Stimulated activated CD4-positive, alpha-beta T cell treated with anti-CD3 and anti-CD28 coated beads, Interleukin-4, amount 100 ng/mL, for 48 hours (primary cell): ENCODE results near the gene CRYBA2.

Experiments
- DNase-seq, 2 donors: peaks; one replicate each; pipeline ENCODE4 v3.0.0-alpha.2; 2020; ENCODE audit warnings: low read depth in 2 of 2

CRYBA2 gene

DNA sequence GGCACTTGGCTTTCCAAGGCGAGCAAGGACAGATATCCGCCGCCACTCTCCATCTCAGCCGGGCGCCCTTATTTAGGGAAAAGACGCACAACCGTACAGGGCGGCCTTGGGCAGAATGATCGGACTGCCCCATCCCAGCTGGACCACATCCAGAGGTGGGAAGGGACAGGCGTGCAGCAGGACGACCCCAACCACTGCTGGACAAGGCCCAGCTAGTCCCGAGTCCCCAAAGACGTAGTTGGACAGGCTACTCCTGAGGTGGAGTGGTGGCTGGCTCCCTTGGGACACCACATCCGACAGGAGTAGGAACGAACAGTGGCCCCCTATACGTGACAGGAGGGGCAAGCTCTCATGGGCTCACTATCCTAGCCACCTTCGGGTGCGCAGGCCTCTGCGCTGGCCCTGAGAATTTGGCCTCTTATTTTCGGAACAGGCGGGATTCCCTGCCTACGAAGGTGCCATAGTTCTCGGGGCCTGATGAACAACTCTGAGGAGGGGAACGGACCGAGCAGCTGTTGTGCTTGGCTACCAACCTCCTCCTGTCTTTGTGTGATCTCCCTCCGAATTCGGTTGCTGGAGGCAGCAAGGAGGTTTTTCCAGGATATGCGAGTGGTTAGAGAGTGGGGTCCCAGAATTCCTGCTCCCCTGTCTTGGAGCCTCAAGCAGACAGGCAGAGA, 10.5 kb downstream of the CRYBA2 start:
- no peak for DNase-seq

DNA sequence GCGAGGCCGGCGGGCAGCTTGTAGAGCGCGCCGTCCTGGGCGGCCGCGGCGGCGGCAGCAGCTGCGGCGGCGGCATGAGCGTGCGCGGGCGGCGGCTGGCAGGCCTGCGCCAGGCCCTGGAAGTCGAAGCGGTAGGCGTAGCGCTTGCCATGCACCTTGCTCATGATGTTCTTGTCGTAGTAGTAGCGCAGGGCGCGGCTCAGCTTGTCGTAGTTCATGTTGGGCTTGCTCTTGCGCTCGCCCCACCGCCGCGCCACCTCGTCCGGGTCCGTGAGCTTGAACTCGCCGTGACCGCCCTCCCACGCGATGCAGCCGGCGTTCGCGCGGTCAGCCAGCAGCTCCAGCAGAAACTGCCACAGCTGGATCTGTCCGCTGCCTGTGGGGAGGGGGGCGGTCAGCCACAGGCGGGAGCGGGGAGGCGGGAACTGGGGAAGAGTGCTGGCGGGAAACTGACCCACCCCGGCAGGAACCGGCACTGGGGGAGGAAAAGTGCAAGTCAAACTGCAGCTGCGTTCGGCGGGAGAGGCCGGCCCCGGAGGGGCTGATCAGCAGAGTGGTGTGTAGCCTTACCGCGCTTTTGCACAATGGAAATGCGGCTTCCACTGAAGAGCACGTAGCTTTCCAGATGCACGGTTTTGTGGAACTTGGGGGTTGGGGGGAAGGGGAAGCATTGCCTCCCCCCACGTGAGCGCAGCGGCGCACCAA, 11.2 kb downstream of the CRYBA2 start:
- no peak for DNase-seq

DNA sequence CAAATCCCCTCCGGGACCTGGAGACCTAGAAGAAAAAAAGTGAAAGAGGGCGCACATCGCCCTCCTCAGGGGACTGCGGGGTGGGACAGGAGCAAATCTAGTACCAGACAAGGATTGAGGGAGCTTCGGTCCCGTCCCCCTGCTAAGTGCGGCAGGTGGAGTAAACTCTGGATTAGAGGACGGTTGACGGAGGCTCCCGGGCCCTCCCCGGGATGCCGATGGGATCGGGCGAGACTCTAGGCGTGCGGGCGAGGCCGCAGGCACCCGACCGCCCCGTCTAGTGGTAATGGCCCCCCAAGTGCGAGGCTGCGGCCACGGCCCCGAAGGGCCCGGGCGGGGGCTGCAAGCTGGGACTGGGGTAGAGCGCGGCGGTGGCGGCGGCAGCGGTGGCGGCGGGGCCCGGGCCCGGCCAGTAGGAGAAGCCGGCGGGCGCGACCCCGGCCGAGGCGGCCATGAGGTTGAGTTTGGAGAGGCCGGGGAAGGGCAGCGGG, 11.8 kb downstream of the CRYBA2 start:
- DNase-seq, result no peak

- no peak for DNase-seq
These were observed 12.4 kb downstream of the CRYBA2 start for GRCh38 chr2:218980735-218981389.

GRCh38 chr2:218979846-218980734, 13.1 kb downstream of the CRYBA2 start:
- DNase-seq, result peak; percentile 85 to 86

DNA sequence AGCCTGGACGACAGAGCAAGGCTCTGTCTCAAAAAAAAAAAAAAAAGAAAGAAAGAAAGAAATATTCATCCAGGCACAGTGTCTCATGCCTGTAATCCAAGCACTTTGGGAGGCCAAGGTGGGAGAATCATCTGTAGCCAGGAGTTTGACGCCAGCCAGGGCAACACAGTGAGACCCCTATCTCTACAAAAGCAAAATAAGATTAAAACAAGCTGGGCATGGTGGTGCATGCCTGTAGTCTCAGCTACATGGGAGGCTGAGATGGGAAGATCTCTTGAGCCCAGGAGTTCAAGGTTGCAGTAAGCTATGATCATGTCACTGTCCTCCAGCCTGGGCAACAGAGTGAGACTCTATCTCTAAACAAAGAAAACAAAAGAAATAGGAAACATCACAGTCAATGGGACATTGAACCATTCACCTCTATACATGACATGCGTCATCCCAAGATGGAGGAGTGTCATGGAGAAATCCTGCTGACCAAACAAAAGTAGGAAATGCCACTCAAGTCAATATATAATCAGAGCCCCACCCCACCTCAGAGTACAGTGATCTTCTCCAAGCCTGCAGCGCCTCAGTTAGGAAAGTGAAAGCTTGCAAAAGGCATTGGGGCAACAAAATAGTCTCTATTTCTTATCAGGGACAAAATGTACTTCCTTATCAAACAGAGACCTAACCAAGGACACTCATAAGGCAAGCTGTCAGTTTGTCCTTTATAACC, 18.0 kb downstream of the CRYBA2 start:
- DNase-seq, result no peak

DNA sequence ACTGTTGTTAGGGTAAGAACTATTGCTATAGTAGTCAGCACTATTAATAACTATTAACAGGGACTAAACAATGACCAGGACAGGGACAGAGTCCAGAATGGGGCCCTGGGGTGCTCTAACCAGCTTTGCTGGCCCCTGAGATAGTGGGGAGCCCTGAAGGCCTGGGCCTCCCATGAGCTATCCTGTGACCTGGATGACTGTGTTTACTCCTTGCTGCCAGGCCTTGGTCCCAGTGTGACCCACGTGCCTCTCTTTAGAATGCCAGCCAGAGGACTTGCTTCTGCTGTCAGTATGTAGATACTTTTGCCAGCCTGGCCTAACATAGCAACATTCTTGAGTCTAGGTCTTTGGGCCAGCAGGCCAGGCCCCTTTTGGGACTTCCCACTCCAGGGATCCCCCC, 22.3 kb downstream of the CRYBA2 start:
- no peak for DNase-seq

- DNase-seq, result no peak
These were observed 29.0 kb downstream of the CRYBA2 start for GRCh38 chr2:218964041-218964771.

GRCh38 chr2:218963601-218964000, 29.6 kb downstream of the CRYBA2 start:
- no peak for DNase-seq

- peak in 1 of 2 donors; percentile 55 for DNase-seq
These were observed 30.2 kb downstream of the CRYBA2 start for GRCh38 chr2:218962859-218963492.

DNA sequence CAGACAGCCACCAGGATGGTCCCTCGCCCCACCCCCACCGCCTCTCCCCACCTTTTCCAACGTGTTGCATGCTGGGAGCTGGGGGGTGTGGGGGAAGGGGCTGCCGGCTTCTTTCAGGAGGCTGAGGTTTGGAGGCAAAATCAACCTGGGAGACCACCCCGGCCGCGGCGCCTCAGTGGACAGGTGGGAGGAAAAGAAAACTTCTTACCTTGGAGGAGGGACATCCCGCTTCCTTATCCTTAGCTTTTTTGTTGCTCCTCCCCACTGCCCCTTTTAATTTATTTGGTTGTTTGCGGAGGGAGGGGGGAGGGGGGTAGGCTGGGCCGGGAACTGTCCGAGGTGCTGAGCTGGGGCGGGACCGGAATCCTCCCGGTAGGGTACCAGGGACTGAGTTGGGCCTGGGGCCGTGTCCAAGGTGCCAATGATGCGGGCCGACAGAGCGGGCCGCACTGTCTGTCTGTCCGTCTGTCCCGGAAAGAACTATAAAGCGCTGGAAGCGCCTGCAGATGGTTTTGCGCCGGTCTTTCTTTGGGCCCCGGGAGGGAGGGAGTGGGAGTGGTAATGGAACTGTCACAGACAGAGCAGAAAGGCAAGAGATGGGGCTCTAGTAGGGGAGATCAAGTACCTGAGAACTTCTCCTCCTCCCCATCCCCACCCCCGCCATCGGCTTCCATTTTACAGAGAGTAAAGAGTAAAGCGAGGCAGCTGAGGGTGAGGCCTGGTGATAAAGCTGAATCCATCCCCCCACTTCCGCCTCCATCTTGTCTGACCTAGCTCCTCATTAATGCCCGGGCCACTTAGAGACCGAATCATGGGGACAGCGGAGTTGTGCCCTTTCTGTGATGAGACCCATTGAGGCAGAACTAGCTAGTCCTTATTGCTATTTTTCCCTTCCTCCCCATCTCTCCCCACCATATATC, 31.3 kb downstream of the CRYBA2 start:
- no peak for DNase-seq

GRCh38 chr2:218961229-218961628, 32.0 kb downstream of the CRYBA2 start:
- no peak for DNase-seq

- no peak for DNase-seq
These were observed 32.7 kb downstream of the CRYBA2 start for GRCh38 chr2:218960309-218961165.

GRCh38 chr2:218959761-218960308, 33.4 kb downstream of the CRYBA2 start:
- DNase-seq, result no peak

- DNase-seq, result peak; percentile 72 to 79
These were observed 34.0 kb downstream of the CRYBA2 start, which contains the start of gene CDK5R2 for GRCh38 chr2:218959141-218959731. Gene CDK5R2 (plus strand): TSS chr2:218959666. CDS start chr2:218959821, 155 bp downstream.

- DNase-seq, result no peak
These were observed 34.9 kb downstream of the CRYBA2 start for GRCh38 chr2:218958276-218958675.

- no peak for DNase-seq
These were observed 35.6 kb downstream of the CRYBA2 start for GRCh38 chr2:218957671-218958070.
